Tibial artery (tissue), 4 donors: ENCODE results near the gene SHOX.
"Not testable (repeated sequence)": the region's sequence is repeated elsewhere in the genome, so short reads cannot be mapped to it uniquely, and the experiment has no call there.

Source experiments
- DNase-seq, 2 donors: peaks; one replicate each; pipeline ENCODE4 v3.0.0-alpha.2; 2019
- H3K27ac ChIP-seq, 2 donors: fragments of 200-600 bp; sonication (generic) in 1 of 2; 1 replicate in 1 of 2; 2 replicates in 1 of 2; pipeline ENCODE4 v1.5.1; 2018 to 2019; ENCODE audit warnings: mild to moderate bottlenecking in 1 of 2
- H3K27me3 ChIP-seq, 2 donors: fragments of 200-600 bp; sonication (generic) in 1 of 2; one replicate each; pipeline versions ENCODE4 v1.5.1 to v1.6.0; 2016 to 2019
- H3K36me3 ChIP-seq, 3 donors: fragments of 200-600 bp; sonication (generic) in 2 of 3; one replicate each; pipeline ENCODE4 v1.5.1; 2016 to 2019; ENCODE audit warnings: mild to moderate bottlenecking in 2 of 3
- H3K4me1 ChIP-seq, 4 donors: fragments of 200-600 bp; sonication (generic) in 2 of 4; 1 replicate in 3 of 4; 2 replicates in 1 of 4; pipeline ENCODE4 v1.5.1; 2016 to 2019
- H3K4me3 ChIP-seq, 2 donors: fragments of 200-600 bp; sonication (generic) in 1 of 2; 1 replicate in 1 of 2; 2 replicates in 1 of 2; pipeline ENCODE4 v1.5.1; 2018 to 2019; ENCODE audit warnings: mild to moderate bottlenecking in 2 of 2
- H3K9me3 ChIP-seq, 3 donors: fragments of 200-600 bp; sonication (generic) in 1 of 3; one replicate each; pipeline ENCODE4 v1.5.1; 2016 to 2019
- intact Hi-C: fragments of 100-400 bp; cut with DNase I; formaldehyde crosslinking; loops from one replicate; pipeline ENCODE4 v1.15.0; 2023; ENCODE audit warnings: low total_unique reads
- TF ChIP-seq, protein P1 (sequence below), 2 experiments: fragments of 200-600 bp in 1 of 2; fragments of 450-650 bp in 1 of 2; IDR thresholded peaks; one replicate each; pipeline ENCODE4 v1.5.1; 2017 to 2019; ENCODE audit warnings: antibody characterized with exemption in 2 of 2, mild to moderate bottlenecking in 1 of 2, moderate library complexity in 1 of 2

SHOX gene

DNA sequence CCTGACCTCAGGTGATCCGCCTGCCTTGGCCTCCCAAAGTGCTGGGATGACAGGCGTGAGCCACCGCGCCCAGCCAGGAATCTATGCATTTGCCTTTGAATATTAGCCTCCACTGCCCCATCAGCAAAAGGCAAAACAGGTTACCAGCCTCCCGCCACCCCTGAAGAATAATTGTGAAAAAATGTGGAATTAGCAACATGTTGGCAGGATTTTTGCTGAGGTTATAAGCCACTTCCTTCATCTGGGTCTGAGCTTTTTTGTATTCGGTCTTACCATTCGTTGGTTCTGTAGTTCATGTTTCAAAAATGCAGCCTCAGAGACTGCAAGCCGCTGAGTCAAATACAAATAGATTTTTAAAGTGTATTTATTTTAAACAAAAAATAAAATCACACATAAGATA is 44.2 kb upstream of the SHOX start:
- Histone ChIP-seq H3K4me3 (no peak overlapping the region), H3K9me3 (no peaks in the 10 kb centered on the region), H3K36me3 (no peaks in the 10 kb centered on the region), H3K27me3 (no peaks in the 10 kb centered on the region), H3K4me1 (no peaks in the 10 kb centered on the region), H3K27ac (no peak overlapping the region)
- TF ChIP-seq, protein P1, sequence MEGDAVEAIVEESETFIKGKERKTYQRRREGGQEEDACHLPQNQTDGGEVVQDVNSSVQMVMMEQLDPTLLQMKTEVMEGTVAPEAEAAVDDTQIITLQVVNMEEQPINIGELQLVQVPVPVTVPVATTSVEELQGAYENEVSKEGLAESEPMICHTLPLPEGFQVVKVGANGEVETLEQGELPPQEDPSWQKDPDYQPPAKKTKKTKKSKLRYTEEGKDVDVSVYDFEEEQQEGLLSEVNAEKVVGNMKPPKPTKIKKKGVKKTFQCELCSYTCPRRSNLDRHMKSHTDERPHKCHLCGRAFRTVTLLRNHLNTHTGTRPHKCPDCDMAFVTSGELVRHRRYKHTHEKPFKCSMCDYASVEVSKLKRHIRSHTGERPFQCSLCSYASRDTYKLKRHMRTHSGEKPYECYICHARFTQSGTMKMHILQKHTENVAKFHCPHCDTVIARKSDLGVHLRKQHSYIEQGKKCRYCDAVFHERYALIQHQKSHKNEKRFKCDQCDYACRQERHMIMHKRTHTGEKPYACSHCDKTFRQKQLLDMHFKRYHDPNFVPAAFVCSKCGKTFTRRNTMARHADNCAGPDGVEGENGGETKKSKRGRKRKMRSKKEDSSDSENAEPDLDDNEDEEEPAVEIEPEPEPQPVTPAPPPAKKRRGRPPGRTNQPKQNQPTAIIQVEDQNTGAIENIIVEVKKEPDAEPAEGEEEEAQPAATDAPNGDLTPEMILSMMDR (IDR thresholded peaks at IDR 0.05) = no peak
- no peak for DNase-seq
- intact Hi-C loops = no loop called here

DNA sequence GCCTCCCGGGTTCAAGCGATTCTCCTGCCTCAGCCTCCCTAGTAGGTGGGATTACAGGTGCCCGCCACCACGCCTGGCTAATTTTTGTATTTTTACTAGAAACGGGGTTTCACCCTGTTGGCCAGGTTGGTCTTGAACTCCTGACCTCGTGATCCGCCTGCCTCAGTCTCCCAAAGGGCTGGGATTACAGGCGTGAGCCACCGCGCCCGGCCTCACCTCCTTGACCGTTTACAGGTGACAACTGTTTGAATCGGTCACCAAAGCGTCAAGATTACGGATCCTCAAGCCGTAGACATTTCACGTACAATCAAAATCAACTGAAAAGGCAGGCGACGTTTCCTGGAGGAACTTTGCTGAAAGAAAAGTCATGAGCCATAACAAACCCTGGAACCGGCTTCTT is 41.3 kb upstream of the SHOX start:
- H3K36me3 ChIP-seq, H3K27me3 ChIP-seq, H3K9me3 ChIP-seq, DNase-seq, H3K4me3 ChIP-seq, H3K4me1 ChIP-seq, intact Hi-C loops, H3K27ac ChIP-seq: not testable (repeated sequence)

DNA sequence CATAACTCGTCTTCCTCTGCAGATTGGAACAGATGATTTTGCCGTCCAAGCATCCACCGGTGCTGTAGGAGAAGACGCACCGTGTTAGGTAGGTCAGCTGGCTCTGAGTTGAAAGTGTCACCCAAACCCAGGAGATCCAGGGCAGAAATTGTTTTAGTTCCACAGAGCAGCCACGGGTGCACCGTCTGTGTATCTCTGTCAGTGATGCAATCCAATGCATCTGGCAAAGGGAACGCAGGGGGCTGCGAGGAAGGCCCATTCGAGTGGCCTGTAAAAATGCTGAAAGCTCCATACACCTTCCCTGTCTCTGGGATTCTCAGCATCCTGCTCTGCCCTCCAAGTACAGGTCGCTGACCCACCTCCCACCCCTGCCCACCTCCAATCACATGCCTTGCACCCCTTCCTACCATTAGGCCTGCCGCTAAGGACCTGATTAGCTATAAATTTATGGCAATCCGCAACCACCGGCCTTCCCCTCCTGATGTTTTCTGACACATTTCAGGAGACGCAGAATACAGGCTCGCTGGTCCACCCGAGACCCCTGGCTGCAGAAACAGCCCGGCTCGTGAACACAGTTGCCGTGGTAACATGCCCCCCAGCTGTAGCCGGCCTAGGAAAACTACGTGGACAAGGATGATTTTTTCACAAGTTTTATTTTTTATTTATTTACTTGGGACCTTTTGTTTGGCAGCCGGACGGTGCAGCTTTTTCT is 39.7 kb upstream of the SHOX start:
- Histone ChIP-seq H3K27ac (no peak overlapping the region), H3K9me3 (peaks cover 0 to 12% (median 8%) of the 10 kb centered on the region in 3 donors), H3K4me3 (no peak overlapping the region), H3K4me1 (no peaks in the 10 kb centered on the region), H3K36me3 (no peaks in the 10 kb centered on the region), H3K27me3 (no peaks in the 10 kb centered on the region)
- intact Hi-C loops = no loop called here
- no peak for DNase-seq
- TF ChIP-seq, protein P1 (IDR thresholded peaks at IDR 0.05) = no peak

DNA sequence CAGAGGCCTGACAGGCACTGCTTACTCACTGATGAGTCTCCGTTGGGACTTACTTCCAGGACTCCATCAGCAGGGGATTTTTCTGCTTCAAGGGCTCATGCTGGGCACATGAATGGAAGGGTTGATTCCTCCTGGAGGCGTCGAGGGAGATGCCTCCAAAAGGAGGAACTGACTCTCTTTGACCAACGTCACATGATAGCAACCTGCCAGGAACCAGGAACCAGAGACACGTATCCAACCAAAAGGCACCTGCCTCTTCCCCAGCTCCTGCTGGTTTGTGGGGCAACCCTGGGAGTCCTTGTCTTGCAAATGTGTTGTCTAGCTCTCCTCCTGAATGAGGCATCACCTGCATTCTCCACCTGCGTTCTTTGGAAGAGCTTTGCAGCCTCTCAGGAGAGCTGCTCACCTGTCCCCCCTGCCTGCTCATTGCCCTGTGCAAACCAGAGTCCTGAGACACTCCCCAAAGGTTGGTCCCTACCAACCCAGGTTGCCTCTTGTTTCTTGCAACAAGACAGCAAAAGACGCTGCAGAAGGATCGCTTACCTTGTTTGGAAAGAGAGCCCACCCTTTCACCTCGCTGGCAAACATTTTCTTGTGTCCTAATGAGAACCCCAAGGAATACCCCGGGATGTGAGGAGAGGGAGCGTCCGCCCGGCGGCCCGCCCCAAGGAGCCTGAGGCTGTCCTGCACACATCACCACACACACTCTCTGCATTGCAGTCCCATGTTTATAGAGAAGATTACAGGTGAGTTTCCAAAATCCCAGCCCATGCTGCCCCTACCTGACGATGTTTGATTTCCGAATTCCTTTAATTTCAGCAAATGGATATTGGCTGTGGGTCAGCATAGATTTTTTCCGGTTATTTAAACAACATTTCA is 30.5 kb upstream of the SHOX start:
- Histone ChIP-seq H3K4me1 (no peaks in the 10 kb centered on the region), H3K9me3 (peaks cover 0 to 23% (median 22%) of the 10 kb centered on the region in 3 donors), H3K36me3 (no peaks in the 10 kb centered on the region), H3K27ac (no peak overlapping the region), H3K4me3 (no peak overlapping the region), H3K27me3 (no peaks in the 10 kb centered on the region)
- TF ChIP-seq, protein P1 (IDR thresholded peaks at IDR 0.05) = no peak
- intact Hi-C loops = no loop called here
- DNase-seq = no peak

DNA sequence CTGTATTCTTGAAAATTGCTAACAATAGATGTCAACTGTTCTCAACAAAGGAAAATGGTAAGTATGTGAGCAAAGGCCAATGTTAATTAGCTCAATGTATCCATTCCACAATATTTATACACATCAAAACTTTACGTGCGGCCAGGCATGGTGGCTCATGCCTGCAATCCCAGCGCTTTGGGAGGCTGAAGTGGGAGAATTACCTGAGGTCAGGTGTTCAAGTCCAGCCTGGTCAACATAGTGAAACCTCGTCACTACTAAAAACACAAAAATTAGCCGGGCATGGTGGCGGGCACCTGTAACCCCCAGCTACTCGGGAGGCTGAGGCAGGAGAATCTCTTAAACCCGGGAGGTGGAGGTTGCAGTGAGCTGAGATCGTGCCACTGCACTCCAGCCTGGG is 27.6 kb upstream of the SHOX start:
- DNase-seq, H3K4me3 ChIP-seq, H3K4me1 ChIP-seq, intact Hi-C loops, H3K36me3 ChIP-seq, H3K27ac ChIP-seq, H3K27me3 ChIP-seq, H3K9me3 ChIP-seq: not testable (repeated sequence)

DNA sequence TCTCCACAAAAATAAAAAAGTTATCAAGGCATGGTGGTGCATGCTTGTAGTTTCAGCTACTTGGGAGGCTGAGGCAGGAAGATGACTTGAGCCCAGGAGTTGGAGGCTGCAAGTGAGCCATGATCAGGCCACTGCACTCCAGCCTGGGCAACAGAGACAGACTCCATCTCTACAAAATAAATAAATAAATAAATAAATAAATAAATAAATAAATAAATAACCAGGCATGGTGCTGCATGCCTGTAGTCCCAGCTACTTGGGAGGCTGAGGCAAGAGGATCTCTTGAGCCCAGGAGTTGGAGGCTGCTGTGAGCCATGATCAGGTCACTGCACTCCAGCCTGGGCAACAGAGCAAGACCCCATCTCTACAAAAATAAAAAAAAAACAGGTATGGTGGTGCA is 26.0 kb upstream of the SHOX start:
- intact Hi-C loops, H3K9me3 ChIP-seq, DNase-seq, H3K36me3 ChIP-seq, H3K4me3 ChIP-seq, H3K27ac ChIP-seq, H3K27me3 ChIP-seq, H3K4me1 ChIP-seq: not testable (repeated sequence)

DNA sequence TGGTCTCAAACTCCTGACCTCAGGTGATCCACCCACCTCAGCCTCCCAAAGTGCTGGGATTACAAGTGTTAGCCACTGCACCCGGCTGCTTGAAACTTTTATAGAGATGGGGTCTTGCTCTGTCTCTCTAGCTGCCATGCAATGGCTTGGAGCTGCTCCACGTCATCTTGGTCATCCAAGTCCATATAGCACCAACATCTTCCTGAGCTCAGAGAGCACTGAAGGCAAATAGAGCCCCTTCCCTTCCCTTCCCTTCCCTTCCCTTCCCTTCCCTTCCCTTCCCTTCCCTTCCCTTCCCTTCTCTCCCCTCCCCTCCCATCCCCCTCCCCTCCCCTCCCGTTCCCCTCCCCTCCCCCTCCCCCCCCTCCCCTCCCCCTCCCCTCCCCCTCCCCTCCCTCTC is 22.5 kb upstream of the SHOX start:
- H3K27me3 ChIP-seq, intact Hi-C loops, H3K36me3 ChIP-seq, H3K4me3 ChIP-seq, H3K27ac ChIP-seq, H3K4me1 ChIP-seq, DNase-seq: not testable (repeated sequence)
- peaks cover 3 to 21% (median 16%) of the 10 kb centered on the region in 3 donors for H3K9me3 ChIP-seq
